Measurements from ENCODE around the gene MYO10.

The MYO10 gene

GRCh38 chr5:16685069-16685468, 251.0 kb downstream of the MYO10 start:
- in situ Hi-C loops (cut with HindIII; ENCODE audit: low sequenced_read_pairs): loop anchor here (25.0 kb wide), 1 partner anchor 502 kb away; no protein-coding TSS in a partner anchor

GRCh38 chr5:16681876-16682275, 254.2 kb downstream of the MYO10 start:
- in situ Hi-C loops (cut with HindIII; ENCODE audit: low sequenced_read_pairs): loop anchor here (25.0 kb wide), 1 partner anchor 505 kb away; no protein-coding TSS in a partner anchor

- in situ Hi-C loops (cut with HindIII; ENCODE audit: low sequenced_read_pairs): loop anchor here (25.0 kb wide), 1 partner anchor 507 kb away; no protein-coding TSS in a partner anchor
Observed at GRCh38 chr5:16679863-16680262, 256.2 kb downstream of the MYO10 start.

GRCh38 chr5:16679190-16679589, 256.9 kb downstream of the MYO10 start:
- in situ Hi-C loops (cut with HindIII; ENCODE audit: low sequenced_read_pairs): loop anchor here (25.0 kb wide), 1 partner anchor 508 kb away; no protein-coding TSS in a partner anchor

GRCh38 chr5:16675806-16676205, 260.3 kb downstream of the MYO10 start:
- in situ Hi-C loops (cut with HindIII; ENCODE audit: low sequenced_read_pairs): loop anchor here (25.0 kb wide), 1 partner anchor 511 kb away; no protein-coding TSS in a partner anchor

- in situ Hi-C loops (cut with HindIII; ENCODE audit: low sequenced_read_pairs): loop anchor here (25.0 kb wide), 1 partner anchor 513 kb away; no protein-coding TSS in a partner anchor
Observed at GRCh38 chr5:16674750-16675149, 261.3 kb downstream of the MYO10 start.

- in situ Hi-C loops (cut with HindIII; ENCODE audit: low sequenced_read_pairs): no loop called here
Observed at GRCh38 chr5:16673241-16674201, 262.6 kb downstream of the MYO10 start.

- in situ Hi-C loops (cut with HindIII; ENCODE audit: low sequenced_read_pairs): no loop called here
Observed at GRCh38 chr5:16671208-16671607, 264.9 kb downstream of the MYO10 start.

GRCh38 chr5:16669776-16670175, 266.3 kb downstream of the MYO10 start:
- in situ Hi-C loops (cut with HindIII; ENCODE audit: low sequenced_read_pairs): no loop called here

GRCh38 chr5:16668631-16669030, 267.5 kb downstream of the MYO10 start:
- in situ Hi-C loops (cut with HindIII; ENCODE audit: low sequenced_read_pairs): no loop called here

GRCh38 chr5:16668194-16668593, 267.9 kb downstream of the MYO10 start:
- in situ Hi-C loops (cut with HindIII; ENCODE audit: low sequenced_read_pairs): no loop called here

GRCh38 chr5:16666883-16667398, 269.1 kb downstream of the MYO10 start:
- in situ Hi-C loops (cut with HindIII; ENCODE audit: low sequenced_read_pairs): no loop called here

- in situ Hi-C loops (cut with HindIII; ENCODE audit: low sequenced_read_pairs): no loop called here
Observed at GRCh38 chr5:16666130-16666882, 269.8 kb downstream of the MYO10 start.

- in situ Hi-C loops (cut with HindIII; ENCODE audit: low sequenced_read_pairs): no loop called here
Observed at GRCh38 chr5:16665601-16666000, 270.5 kb downstream of the MYO10 start.

GRCh38 chr5:16664368-16664767, 271.7 kb downstream of the MYO10 start:
- in situ Hi-C loops (cut with HindIII; ENCODE audit: low sequenced_read_pairs): no loop called here

- in situ Hi-C loops (cut with HindIII; ENCODE audit: low sequenced_read_pairs): no loop called here
Observed at GRCh38 chr5:16663840-16664239, 272.2 kb downstream of the MYO10 start.

GRCh38 chr5:16661713-16662112, 274.4 kb downstream of the MYO10 start:
- in situ Hi-C loops (cut with HindIII; ENCODE audit: low sequenced_read_pairs): no loop called here

GRCh38 chr5:16660982-16661381, 275.1 kb downstream of the MYO10 start:
- in situ Hi-C loops (cut with HindIII; ENCODE audit: low sequenced_read_pairs): no loop called here

GRCh38 chr5:16659536-16659935, 276.6 kb downstream of the MYO10 start:
- in situ Hi-C loops (cut with HindIII; ENCODE audit: low sequenced_read_pairs): no loop called here

GRCh38 chr5:16656561-16657191, 279.4 kb downstream of the MYO10 start:
- in situ Hi-C loops (cut with HindIII; ENCODE audit: low sequenced_read_pairs): no loop called here

All from DLD1 (cell line).